Ovary (tissue), 3 donors: Measurements from ENCODE around the gene KRT77.

ENCODE experiments used
- EP300 ChIP-seq: sonication (generic); formaldehyde crosslinking; IDR thresholded peaks from one replicate; pipeline ENCODE4 v1.6.1; 2017; ENCODE audit warnings: antibody characterized with exemption
- TF ChIP-seq, protein P1 (sequence below), 3 donors: fragments of 450-650 bp in 2 of 3; fragments of 200-600 bp in 1 of 3; IDR thresholded peaks; one replicate each; pipeline versions ENCODE4 v1.5.1 to v1.8.0; 2016 to 2022; ENCODE audit warnings: antibody characterized with exemption in 3 of 3, mild to moderate bottlenecking in 1 of 3
- donor health status: DM: no; HTN: no; CAD: no.

DNA sequence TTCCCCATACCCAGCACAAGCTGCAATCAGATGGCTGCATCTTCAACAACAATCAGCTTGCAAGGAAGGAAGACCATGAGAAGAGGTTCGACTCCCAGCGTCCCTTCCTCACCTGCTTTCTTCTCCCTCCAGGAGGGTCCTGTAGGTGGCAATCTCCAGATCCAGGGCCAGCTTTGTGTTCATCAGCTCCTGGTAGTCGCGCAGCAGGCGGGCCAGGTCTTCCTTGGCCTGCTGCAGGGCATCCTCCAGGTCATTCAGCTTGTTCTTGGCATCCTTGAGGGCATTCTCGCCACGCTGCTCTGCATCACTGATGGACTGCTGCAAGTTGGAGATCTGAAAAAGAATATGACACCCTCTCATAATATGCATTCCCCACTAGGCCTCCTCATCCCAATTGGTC is 27.2 kb downstream of the KRT77 start:
- TF ChIP-seq EP300, result no peak
- TF ChIP-seq, protein P1, sequence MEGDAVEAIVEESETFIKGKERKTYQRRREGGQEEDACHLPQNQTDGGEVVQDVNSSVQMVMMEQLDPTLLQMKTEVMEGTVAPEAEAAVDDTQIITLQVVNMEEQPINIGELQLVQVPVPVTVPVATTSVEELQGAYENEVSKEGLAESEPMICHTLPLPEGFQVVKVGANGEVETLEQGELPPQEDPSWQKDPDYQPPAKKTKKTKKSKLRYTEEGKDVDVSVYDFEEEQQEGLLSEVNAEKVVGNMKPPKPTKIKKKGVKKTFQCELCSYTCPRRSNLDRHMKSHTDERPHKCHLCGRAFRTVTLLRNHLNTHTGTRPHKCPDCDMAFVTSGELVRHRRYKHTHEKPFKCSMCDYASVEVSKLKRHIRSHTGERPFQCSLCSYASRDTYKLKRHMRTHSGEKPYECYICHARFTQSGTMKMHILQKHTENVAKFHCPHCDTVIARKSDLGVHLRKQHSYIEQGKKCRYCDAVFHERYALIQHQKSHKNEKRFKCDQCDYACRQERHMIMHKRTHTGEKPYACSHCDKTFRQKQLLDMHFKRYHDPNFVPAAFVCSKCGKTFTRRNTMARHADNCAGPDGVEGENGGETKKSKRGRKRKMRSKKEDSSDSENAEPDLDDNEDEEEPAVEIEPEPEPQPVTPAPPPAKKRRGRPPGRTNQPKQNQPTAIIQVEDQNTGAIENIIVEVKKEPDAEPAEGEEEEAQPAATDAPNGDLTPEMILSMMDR (IDR thresholded peaks at IDR 0.05), result no peak
